Measurements from ENCODE around the gene USP6.
"Not testable (repeated sequence)": the region's sequence is repeated elsewhere in the genome, so short reads cannot be mapped to it uniquely, and the experiment has no call there.

Gene USP6

DNA sequence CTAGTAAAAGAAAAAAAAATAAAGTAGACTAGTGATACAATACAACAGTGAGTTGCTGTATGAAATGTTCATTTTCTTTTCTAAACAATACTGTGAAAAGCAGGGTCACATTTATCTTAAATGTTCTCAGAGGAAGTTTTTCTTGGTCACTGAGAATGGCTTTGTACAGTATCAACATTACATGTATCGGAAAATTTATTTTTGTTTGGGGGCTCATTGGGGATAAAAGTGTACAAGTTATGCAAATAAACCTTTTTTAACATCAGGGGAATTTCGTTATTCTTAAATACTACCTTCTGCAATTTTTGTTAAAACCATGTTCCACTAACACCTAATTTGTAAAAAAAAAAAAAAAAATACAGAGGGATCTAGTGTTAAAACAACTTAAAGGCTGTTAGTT lies 84.5 kb downstream of the USP6 start:
- no peak for DNase-seq

DNA sequence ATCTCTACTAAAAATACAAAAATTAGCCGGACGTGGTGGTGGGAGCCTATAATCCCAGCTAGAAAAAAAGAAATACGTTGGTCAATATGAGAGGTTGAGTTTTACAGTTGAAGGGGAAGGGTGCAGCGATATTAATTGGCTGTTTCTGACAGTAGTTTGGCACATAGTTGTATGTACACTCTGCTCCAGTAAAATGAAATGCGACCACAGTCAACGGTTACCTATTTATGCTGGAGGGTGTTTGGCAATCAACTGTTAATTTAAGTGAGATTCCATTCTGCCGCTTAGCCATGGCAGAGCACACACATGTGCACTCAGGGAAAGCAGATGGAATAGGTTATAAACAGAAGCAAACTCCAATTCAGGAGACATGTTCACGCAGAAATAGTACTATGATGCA lies 85.2 kb downstream of the USP6 start:
- DNase-seq = no peak

DNA sequence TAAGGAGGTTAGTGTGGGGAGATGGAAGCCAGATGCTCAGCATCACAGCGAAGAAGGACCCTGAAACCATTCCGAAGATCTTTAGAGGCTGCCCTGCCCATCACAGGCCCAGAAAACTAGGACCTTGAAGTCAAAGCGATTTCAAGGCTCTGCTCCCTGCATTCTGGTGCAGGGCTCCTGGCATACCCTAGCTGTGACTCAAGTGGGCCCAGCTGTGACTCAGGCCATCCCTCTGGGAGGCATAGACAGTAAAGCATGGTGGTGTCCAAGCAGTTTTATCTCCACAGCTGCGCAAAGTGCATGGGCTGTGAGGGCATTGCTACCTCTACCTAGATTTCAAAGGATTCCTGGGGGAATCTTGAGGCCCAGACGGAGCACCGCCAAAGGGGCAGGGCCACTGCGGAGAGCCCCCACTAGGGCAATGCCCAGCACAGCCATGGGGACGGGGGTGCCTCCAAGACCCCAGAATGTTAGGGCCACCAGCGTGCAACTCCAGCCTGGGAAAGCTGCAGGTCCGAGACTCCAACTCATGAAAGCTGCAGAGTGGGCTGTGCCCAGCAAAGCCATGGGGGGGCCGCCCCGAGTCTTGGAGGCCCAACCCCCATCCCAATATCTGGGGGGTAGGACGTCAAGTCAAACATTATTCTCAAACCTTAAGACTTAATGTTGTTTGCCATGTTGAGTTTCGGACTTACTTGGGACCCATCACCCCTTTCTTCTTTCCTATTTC lies 87.5 kb downstream of the USP6 start:
- no peak for DNase-seq

DNA sequence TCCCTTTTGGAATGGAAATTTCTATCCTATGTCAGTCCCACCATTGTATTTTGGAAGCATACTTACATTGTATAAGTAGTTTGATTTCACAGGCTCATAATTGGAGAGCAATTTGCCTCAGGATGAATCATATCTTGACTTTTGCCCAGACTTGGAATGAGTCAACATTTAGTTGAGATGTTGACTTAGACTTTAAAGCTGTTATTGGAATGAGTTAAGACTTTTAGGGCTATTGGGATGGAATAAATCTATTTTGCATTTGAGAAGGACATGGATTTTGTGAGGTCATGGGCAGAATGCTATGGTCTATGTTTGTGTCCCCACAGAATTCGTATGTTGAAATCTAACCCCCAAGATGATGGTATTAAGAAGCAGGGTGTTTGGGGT lies 88.1 kb downstream of the USP6 start:
- no peak for DNase-seq

DNA sequence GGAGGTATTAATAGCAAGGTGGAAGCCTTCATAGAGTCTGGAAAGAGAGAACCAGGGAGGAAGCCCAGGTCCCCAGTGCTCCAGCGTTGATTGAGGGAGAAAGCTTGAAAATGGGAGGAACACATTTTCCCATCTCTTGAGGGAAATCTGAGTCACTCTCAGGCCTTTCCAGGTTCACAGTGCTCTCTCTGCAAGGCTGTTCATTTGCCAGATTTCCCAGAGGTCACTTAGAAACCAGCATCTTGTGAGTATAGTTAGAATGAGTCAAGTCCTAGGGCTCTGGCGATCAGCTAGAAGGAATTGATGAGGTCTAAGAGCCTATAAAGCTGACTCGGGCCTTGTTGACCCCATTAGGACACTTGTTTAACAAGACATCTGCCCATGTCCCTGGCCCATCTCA lies 93.6 kb downstream of the USP6 start:
- DNase-seq = no peak

GRCh38 chr17:5210091-5210490 lies 94.3 kb downstream of the USP6 start:
- no peak for DNase-seq

- DNase-seq = no peak
Observed at GRCh38 chr17:5210614-5211252, 94.9 kb downstream of the USP6 start.

DNA sequence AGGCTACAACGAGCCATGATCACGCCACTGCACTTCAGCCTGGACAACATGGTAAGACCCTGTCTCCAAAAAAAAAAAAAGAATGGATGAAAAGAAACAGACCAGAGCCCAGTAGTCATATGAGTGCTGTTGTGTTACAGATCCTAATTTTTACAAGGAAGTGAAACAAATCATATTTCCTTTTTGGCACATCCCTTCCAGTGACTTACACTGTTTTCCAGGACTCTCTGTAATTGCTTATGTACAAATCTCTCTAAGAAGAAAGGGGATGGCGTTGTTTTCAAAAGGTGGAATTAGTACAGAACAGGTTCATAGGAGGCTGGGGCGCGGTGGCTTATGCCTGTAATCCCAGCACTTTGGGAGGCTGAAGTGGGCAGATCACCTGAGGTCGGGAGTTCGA lies 95.6 kb downstream of the USP6 start:
- DNase-seq = no peak

GRCh38 chr17:5217562-5217961 lies 101.7 kb downstream of the USP6 start:
- DNase-seq = not testable (repeated sequence)

DNA sequence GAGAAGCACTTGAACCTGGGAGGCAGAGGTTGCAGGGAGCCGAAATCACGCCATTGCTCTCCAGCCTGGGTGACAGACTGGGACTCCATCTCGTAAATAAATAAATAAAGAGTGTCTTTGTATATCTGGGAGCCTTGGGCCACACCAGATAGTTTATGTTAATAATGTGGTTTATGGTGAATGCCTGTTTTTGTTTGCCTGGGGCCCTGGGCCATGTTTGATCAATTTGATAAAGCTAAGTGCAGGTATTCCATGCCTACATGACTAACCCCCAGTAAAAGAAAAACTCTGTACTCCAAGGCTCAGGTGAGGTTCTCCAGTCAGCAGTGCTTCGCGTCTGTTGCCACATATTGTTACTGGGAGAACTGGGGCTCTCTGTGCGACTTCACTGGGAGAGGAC lies 103.7 kb downstream of the USP6 start:
- DNase-seq = no peak

DNA sequence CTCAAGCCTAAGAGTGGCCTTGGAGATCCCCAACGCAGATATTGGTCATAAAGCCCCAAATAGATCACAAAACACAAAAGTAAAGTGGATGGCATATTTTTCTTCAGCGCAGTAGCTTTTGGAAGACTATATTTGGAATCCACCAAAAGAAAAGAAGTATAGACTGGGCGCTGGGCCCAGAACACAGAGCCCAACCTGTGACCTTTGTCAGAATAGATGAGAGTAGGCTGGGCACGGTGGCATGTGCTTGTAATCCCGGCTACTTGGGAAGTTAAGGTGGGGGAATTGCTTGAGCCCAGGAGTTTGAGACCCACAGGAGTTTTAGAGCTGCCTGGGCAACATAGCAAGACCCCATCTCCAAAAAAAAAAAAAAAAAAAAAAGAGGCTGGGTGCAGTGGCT lies 104.2 kb downstream of the USP6 start:
- no peak for DNase-seq

DNA sequence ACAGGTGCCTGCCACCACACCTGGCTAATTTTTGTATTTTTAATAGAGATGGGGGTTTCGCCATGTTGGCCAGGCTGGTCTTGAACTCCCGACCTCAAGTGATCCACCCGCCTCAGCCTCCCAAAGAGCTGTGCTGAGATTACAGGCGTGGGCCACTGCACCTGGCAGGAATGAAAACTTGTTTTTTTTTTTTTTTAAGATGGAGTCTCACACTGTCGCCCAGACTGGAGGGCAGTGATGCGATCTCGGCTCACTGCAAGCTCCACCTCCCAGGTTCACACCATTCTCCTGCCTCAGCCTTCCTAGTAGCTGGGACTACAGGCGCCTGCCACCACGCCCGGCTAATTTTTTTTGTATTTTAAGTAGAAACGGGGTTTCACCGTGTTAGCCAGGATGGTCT lies 106.1 kb downstream of the USP6 start:
- not testable (repeated sequence) for DNase-seq
